NB4 (cell line): ENCODE measurements around the gene ASB6.

Source experiments
- DNase-seq: peaks from one replicate; pipeline ENCODE4 v3.0.0; 2010; ENCODE audit warnings: low read depth
- H3K4me3 ChIP-seq: one replicate; pipeline ENCODE4 v1.5.1; 2011; ENCODE audit warnings: mild to moderate bottlenecking, low read depth, low read length, moderate library complexity
- MYC ChIP-seq: IDR thresholded peaks from 2 replicates; pipeline ENCODE4 v1.6.1; 2011; ENCODE audit warnings: low read depth, low read length
- POLR2A ChIP-seq: IDR thresholded peaks from 2 replicates; pipeline ENCODE4 v1.6.1; 2011; ENCODE audit warnings: mild to moderate bottlenecking; ENCODE audit not compliant: insufficient read length; ENCODE audit errors: extremely low read depth
- TF ChIP-seq, protein P1 (sequence below): IDR thresholded peaks from 2 replicates; pipeline ENCODE4 v1.6.1; 2011; ENCODE audit warnings: low read depth, low read length
- TF ChIP-seq, protein P2 (sequence below): IDR thresholded peaks from one replicate; pipeline ENCODE4 v1.5.1; 2012; ENCODE audit warnings: low read depth, low read length

Gene ASB6

DNA sequence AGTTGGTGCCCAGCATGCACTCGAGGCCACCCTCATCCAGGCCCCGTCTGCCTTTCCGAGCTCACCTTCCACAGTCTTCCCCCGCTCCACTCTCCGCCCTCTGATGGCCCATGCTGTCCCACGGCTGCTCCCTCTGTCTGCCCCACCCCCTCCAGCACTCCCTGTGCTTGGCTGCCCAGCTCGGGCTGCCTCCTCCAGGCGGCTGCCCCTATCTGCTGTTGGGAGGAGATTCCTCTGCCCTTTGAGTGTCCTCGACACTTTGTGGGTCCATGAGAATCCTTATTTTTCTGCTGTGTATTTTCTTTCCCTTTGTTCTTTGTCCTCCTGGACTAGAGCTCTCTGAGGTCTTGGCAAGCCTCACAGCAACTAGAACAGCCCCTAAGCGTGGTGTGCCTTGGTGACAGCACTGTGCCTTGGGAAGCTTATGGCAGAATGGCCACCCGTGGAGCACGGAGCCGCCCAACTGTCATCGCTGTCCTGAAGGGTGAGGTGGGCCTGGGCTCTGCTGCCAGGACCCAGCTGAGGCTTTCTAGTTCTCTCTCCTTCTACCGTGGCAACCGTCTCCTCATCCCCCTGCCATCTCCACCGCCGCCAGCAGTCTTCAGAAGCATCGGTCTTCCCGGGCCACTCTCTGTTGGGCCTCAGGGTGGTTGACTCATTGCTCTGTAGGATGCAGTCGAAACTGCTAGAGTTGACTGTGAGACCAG is 10.8 kb downstream of the ASB6 start:
- TF ChIP-seq MYC = no peak
- TF ChIP-seq POLR2A = no peak
- DNase-seq = no peak
- H3K4me3 ChIP-seq = no peak overlapping the region

DNA sequence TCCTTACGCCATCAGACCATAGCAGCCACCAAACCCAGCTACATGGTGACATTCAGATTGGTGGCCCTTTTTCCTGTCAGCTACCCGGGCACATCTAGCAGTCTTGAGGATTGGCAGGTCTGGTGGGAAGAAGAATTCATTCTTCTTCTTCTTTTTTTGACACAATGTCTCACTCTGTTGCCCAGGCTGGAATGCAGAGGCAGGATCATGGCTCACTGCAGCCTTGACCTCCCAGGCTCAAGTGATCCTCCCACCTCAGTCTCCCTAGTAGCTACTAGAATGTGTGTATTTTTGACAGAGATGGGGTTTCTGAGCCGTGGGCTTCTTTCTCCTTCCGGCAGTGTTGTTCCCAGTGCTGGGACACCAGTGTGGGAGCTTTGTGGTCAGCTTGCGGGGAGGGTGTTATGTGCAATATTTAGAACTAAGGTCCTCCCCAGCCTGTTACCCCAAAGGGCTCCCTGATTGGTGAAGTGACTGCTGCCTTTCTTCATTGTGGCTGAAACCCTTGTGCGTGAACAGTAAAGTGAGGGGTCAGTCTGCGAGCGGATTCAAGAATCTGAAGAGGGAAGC is 12.6 kb downstream of the ASB6 start:
- no peak for DNase-seq
- H3K4me3 ChIP-seq = no peak overlapping the region
- TF ChIP-seq MYC = no peak
- TF ChIP-seq POLR2A = no peak
- TF ChIP-seq, protein P1, sequence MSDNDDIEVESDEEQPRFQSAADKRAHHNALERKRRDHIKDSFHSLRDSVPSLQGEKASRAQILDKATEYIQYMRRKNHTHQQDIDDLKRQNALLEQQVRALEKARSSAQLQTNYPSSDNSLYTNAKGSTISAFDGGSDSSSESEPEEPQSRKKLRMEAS = no peak
- TF ChIP-seq, protein P2, sequence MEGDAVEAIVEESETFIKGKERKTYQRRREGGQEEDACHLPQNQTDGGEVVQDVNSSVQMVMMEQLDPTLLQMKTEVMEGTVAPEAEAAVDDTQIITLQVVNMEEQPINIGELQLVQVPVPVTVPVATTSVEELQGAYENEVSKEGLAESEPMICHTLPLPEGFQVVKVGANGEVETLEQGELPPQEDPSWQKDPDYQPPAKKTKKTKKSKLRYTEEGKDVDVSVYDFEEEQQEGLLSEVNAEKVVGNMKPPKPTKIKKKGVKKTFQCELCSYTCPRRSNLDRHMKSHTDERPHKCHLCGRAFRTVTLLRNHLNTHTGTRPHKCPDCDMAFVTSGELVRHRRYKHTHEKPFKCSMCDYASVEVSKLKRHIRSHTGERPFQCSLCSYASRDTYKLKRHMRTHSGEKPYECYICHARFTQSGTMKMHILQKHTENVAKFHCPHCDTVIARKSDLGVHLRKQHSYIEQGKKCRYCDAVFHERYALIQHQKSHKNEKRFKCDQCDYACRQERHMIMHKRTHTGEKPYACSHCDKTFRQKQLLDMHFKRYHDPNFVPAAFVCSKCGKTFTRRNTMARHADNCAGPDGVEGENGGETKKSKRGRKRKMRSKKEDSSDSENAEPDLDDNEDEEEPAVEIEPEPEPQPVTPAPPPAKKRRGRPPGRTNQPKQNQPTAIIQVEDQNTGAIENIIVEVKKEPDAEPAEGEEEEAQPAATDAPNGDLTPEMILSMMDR = no peak

DNA sequence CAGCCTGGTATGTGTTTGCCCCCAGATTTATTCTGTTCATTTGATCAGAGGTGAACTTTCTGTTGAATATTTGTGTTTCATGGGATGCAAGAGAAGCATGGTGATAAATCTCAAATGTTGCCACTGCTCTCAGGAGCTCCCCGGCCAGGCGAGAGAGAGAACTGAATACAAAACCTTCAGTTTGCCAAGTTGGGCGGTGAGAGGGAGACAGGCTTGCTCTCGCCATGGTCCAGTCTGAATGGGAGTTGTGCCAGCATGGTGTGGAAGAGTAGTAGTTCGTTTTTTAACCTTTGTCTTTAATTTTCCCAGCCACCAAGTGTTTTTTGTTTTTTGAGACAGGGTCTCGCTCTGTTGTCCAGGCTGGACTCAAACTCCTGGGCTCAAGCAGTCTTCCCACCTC is 13.2 kb downstream of the ASB6 start:
- TF ChIP-seq, protein P2 = no peak
- TF ChIP-seq, protein P1 = no peak
- TF ChIP-seq POLR2A (no peak), MYC (no peak)
- no peak overlapping the region for H3K4me3 ChIP-seq

DNA sequence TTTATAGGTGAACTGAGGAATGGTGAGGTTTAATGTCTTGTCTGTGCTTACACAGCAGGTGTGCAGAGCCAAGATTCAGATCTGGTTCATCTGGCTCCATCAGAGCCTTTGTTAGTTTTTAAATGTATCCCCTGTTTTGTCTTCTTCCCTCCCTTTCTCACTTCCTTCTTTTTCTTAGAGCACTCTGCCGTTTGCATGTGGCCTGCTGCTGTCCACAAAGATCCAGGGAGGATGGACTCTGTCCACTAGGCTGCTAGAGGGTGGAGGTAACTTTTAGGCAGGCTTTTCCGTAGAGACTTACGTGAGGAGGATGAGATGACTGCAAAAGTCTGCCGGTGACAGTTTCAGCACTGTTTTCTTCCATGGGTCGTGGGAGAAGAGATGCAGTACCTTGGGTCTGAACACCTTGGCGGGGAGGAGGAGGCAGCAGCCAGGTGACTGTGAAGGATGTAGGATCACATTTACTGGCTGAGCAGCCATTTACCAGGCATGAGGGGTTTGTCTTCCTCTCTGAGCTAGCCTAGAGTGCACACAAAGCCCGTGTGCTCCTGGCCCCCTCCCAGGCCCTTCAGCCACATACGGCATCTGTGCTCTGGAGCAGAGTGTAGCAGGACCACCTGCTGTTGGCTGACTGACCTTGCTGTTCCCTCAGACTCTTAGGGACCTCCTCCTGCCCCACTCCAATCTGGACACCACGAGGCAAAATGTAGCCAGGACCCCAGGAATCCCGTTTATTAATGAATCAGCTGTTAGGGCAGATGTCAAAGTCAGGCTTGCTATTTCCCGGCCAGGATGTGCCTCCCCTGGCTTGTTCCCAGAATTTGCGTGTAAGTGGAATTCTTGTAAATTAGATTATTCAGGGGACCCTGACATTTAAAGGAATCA is 14.2 kb downstream of the ASB6 start:
- TF ChIP-seq, protein P2 = no peak
- TF ChIP-seq, protein P1 = no peak
- TF ChIP-seq POLR2A (no peak), MYC (no peak)
- DNase-seq = no peak
- H3K4me3 ChIP-seq = peak overlapping the region; percentile 96

More for the DNA sequence above, 13.2 kb downstream of the ASB6 start:
- DNase-seq = no peak

DNA sequence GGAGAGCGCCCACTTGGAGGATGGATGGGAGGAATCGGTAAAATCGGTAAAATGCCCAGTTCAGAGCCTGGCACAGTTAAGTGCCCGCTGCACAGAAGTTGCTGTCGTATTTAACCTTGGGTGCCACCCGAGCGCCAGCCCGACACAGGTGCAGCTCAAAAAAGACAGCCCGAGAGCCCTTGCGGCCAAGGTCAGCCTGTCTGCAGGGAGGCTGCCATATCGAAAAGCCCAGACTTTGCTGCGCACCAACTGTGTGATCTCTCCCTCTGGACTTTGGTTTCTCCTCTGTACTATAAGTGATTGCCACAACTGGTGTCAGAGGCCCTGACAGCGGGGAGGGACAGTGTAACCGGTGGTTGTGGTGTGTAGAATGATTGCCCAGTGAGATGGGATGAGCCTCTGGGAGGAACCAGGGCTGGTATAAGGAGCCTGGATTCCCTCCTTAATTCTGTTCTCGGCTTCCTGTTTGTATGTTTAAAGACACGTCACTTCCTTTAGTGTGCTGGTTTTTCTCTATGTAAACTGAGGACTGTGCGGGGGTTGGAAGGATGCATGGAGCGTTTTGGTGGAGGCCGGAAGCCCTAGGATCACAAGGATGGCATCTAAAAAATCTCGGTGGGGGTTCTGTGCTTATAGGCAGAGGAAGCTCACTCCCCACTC is 15.2 kb downstream of the ASB6 start:
- TF ChIP-seq, protein P1 = no peak
- TF ChIP-seq, protein P2 = no peak
- TF ChIP-seq POLR2A (no peak), MYC (no peak; the same call in 1 of the 2 replicates)
- H3K4me3 ChIP-seq = peak overlapping the region; percentile 96
- DNase-seq = peak; percentile 62
